Measurements from ENCODE around the gene KRT16.

GRCh38 chr17:41639492-41640473, 27.2 kb upstream of the KRT16 start:
- TF ChIP-seq CTCF (IDR thresholded peaks at IDR 0.05) (no peak), EP300 (IDR thresholded peaks at IDR 0.05) (no peak), POLR2A (IDR thresholded peaks at IDR 0.05) (no peak), POLR2AphosphoS5 (IDR thresholded peaks at IDR 0.05) (no peak)
